Measurements from ENCODE around the gene CYBC1. TPM values are rescaled to one million over a fixed set of nuclear protein-coding genes. Genes with fewer than 3 reads are reported as not detected.

The CYBC1 gene
- total and polyA plus RNA-seq, 9 of the 15 experiments (the other 6 are each of a cell fraction or from before 2014, with no cell fraction given): 1.3 to 71.8 (median 49.9) TPM

GRCh38 chr17:82494236-82495055, 43.9 kb upstream of the CYBC1 start (continued):
- TF ChIP-seq ZNF311 (CRISPR knock-in tag; IDR thresholded peaks at IDR 0.05) (0 out of 2 replicates have a peak, but pooled peaks have one; percentile 35), ZNF76 (CRISPR knock-in tag; IDR thresholded peaks at IDR 0.05; ENCODE audit: borderline replicate concordance) (no peak), CCNT2 (IDR thresholded peaks at IDR 0.05; ENCODE audit: borderline replicate concordance, extremely low read depth, insufficient read length, low read depth, low read length) (no peak), NELFE (IDR thresholded peaks at IDR 0.05; ENCODE audit: insufficient read depth, insufficient read length) (no peak), FOSL1 (tag; conservative IDR thresholded peaks at IDR 0.05) (peak; percentile 79), SMC3 (conservative IDR thresholded peaks at IDR 0.05; ENCODE audit: insufficient read depth, low read depth, low read length) (peak; percentile 73), TAF7 (tag; IDR thresholded peaks at IDR 0.05) (no peak), RBM15 (IDR thresholded peaks at IDR 0.05; ENCODE audit: insufficient read depth, low read length) (no peak), NR0B1 (IDR thresholded peaks at IDR 0.05; ENCODE audit: partially characterized antibody) (no peak), ZNF518B (CRISPR knock-in tag; IDR thresholded peaks at IDR 0.05) (no peak), RBM39 (optimal IDR thresholded peaks at IDR 0.05; ENCODE audit: low read depth, low read length) (peak; percentile 97), KLF16 (IDR thresholded peaks at IDR 0.05) (0 out of 2 replicates have a peak, but pooled peaks have one; percentile 66), MCM5 (IDR thresholded peaks at IDR 0.05; ENCODE audit: low read depth) (no peak), ZNF134 (CRISPR knock-in tag; conservative IDR thresholded peaks at IDR 0.05) (no peak), CBX8 (IDR thresholded peaks at IDR 0.05; ENCODE audit: borderline replicate concordance, extremely low read depth, low read depth, low read length, poor library complexity, severe bottlenecking) (no peak), TCF7L2 (IDR thresholded peaks at IDR 0.05; ENCODE audit: low read depth, low read length) (no peak), NR2C1 (IDR thresholded peaks at IDR 0.05) (peak; percentile 47; the same call in 1 of the 2 replicates), NR2C1 (tag; IDR thresholded peaks at IDR 0.05) (0 out of 2 replicates have a peak, but pooled peaks have one; percentile 30), PHB2 (IDR thresholded peaks at IDR 0.05; ENCODE audit: low read depth) (no peak), PYGO2 (tag; IDR thresholded peaks at IDR 0.05) (no peak), PHTF2 (CRISPR knock-in tag; IDR thresholded peaks at IDR 0.05) (no peak), MECOM (CRISPR knock-in tag; IDR thresholded peaks at IDR 0.05) (no peak), ZNF282 (CRISPR knock-in tag; IDR thresholded peaks at IDR 0.05) (no peak), SMARCC2 (IDR thresholded peaks at IDR 0.05; ENCODE audit: low read depth) (no peak), MCM2 (IDR thresholded peaks at IDR 0.05; ENCODE audit: low read depth) (no peak), HDAC1 (IDR thresholded peaks at IDR 0.05) (peak; percentile 44 to 98; a peak in 3 of 4 replicates)

All from K562 (cell line).